HEK293T (cell line): ENCODE results near the gene ANKRD66.

Experiments used
- BHLHE40 ChIP-seq: fragments of 450-650 bp; IDR thresholded peaks from 2 replicates; pipeline ENCODE4 v1.6.1; 2016; ENCODE audit warnings: mild to moderate bottlenecking, moderate library complexity, borderline replicate concordance
- CTBP1 ChIP-seq: fragments of 450-650 bp; IDR thresholded peaks from 2 replicates; pipeline ENCODE4 v1.6.1; 2016; ENCODE audit warnings: borderline replicate concordance
- FOXK2 ChIP-seq: fragments of 450-650 bp; IDR thresholded peaks from 2 replicates; pipeline ENCODE4 v1.6.1; 2016; ENCODE audit warnings: mild to moderate bottlenecking
- SP1 ChIP-seq: fragments of 450-650 bp; IDR thresholded peaks from 2 replicates; pipeline ENCODE4 v1.6.1; 2017

DNA sequence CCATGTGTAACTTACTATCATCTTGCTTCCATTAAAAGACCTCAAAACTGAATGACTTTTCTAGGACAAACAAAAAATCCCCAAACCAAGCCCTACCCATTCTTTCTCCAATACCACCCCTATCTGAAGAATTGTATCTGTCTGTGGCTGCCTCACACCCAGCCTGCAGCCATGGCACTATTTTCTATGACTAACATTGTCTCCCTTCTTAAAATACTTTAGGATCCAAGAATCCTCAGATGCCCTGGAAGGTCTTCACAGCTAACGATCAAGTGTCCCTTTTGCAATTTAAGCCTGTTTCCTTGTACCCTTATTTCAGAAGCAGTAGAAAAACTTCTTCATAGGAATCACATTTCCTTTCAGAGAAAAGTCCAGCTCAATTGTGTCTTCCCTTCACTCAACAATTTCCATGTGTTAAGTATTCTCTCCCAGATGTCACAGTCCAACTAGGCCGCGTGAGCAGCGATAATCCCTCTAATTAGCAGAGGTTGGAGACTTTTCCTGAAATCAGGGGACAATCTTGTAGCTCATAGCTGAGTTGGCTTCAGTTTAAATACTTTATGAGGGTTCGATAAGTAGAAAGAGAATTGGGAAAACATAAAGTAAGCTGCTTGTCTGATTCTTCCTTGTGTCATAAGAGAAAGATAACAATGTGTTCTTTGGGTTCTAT, 41.3 kb downstream of the ANKRD66 start:
- TF ChIP-seq CTBP1 (no peak), BHLHE40 (no peak), SP1 (no peak), FOXK2 (no peak)
